Mesothelial cell of epicardium (in vitro differentiated cells): ENCODE data around the gene AKNA. TPM values are rescaled to one million over a fixed set of nuclear protein-coding genes. Genes with fewer than 3 reads are reported as not detected.

Experiments
- DNase-seq, 2 experiments: peaks; one replicate each; pipeline ENCODE4 v3.0.0; 2021; ENCODE audit warnings: low spot score in 2 of 2; ENCODE audit not compliant: unreplicated experiment in 2 of 2
- H3K27ac Mint-ChIP-seq: 2 replicates; pipeline ENCODE4 v1.8.0; 2021; ENCODE audit warnings: mixed read lengths
- H3K27me3 Mint-ChIP-seq: 2 replicates; pipeline ENCODE4 v1.8.0; 2021; ENCODE audit warnings: low read depth, mixed read lengths
- H3K36me3 Mint-ChIP-seq: 2 replicates; pipeline ENCODE4 v1.8.0; 2021; ENCODE audit warnings: mixed read lengths
- H3K4me1 Mint-ChIP-seq: 2 replicates; pipeline ENCODE4 v1.8.0; 2021; ENCODE audit warnings: mixed read lengths
- H3K4me3 Mint-ChIP-seq: 2 replicates; pipeline ENCODE4 v1.8.0; 2021; ENCODE audit warnings: mild to moderate bottlenecking, moderate library complexity, mixed read lengths
- H3K9me3 Mint-ChIP-seq: 2 replicates; pipeline ENCODE4 v1.8.0; 2021; ENCODE audit warnings: mixed read lengths
- CTCF ChIP-seq: fragments of 200-600 bp; sonication (generic); IDR thresholded peaks from one replicate; pipeline ENCODE4 v1.5.0; 2021; ENCODE audit warnings: antibody characterized with exemption; ENCODE audit not compliant: unreplicated experiment
- total RNA-seq: library from RNA; stranded (reverse); gene quantifications from 3 replicates; pipeline ENCODE4 v1.2.1, GENCODE V29; 2021

Gene AKNA
- total RNA-seq, 1 donor from 2014 or later, result 23.1 TPM

GRCh38 chr9:114312513-114312875 lies 75.3 kb downstream of the AKNA start:
- Mint-ChIP-seq H3K27me3 (no peaks in the 10 kb centered on the region), H3K9me3 (no peaks in the 10 kb centered on the region), H3K36me3 (peaks cover 23% of the 10 kb centered on the region), H3K4me1 (no peaks in the 10 kb centered on the region), H3K27ac (no peak overlapping the region), H3K4me3 (no peak overlapping the region)
- peak in 1 of 2 experiments; percentile 24 for DNase-seq
- no peak for TF ChIP-seq CTCF

GRCh38 chr9:114311571-114312512 lies 75.9 kb downstream of the AKNA start:
- peak in 1 of 2 experiments; percentile 26 for DNase-seq
- no peaks in the 10 kb centered on the region for H3K4me1 Mint-ChIP-seq
- H3K27ac Mint-ChIP-seq, result no peak overlapping the region
- H3K36me3 Mint-ChIP-seq, result peaks cover 24% of the 10 kb centered on the region
- no peak for TF ChIP-seq CTCF
- no peaks in the 10 kb centered on the region for H3K9me3 Mint-ChIP-seq
- H3K27me3 Mint-ChIP-seq, result no peaks in the 10 kb centered on the region
- H3K4me3 Mint-ChIP-seq, result no peak overlapping the region

GRCh38 chr9:114310471-114311450 lies 77.0 kb downstream of the AKNA start:
- no peaks in the 10 kb centered on the region for H3K9me3 Mint-ChIP-seq
- no peak for TF ChIP-seq CTCF
- H3K4me1 Mint-ChIP-seq, result peaks cover under 1% of the 10 kb centered on the region
- H3K4me3 Mint-ChIP-seq, result no peak overlapping the region
- peaks cover 24% of the 10 kb centered on the region for H3K36me3 Mint-ChIP-seq
- H3K27ac Mint-ChIP-seq, result no peak overlapping the region
- no peaks in the 10 kb centered on the region for H3K27me3 Mint-ChIP-seq
- peak in 1 of 2 experiments; percentile 16 for DNase-seq

GRCh38 chr9:114309096-114309495 lies 78.7 kb downstream of the AKNA start:
- Mint-ChIP-seq H3K27ac (no peak overlapping the region), H3K4me3 (no peak overlapping the region), H3K9me3 (no peaks in the 10 kb centered on the region), H3K27me3 (no peaks in the 10 kb centered on the region), H3K36me3 (peaks cover 28% of the 10 kb centered on the region), H3K4me1 (peaks cover 4% of the 10 kb centered on the region)
- TF ChIP-seq CTCF, result no peak
- peak in 1 of 2 experiments; percentile 16 for DNase-seq

GRCh38 chr9:114308361-114308950 lies 79.3 kb downstream of the AKNA start:
- no peak for TF ChIP-seq CTCF
- H3K27ac Mint-ChIP-seq, result no peak overlapping the region
- H3K27me3 Mint-ChIP-seq, result no peaks in the 10 kb centered on the region

More at GRCh38 chr9:114308361-114308950, 79.3 kb downstream of the AKNA start:
- DNase-seq, result peak in 1 of 2 experiments; percentile 13
- peaks cover 31% of the 10 kb centered on the region for H3K36me3 Mint-ChIP-seq
- H3K4me3 Mint-ChIP-seq, result no peak overlapping the region
- H3K4me1 Mint-ChIP-seq, result peaks cover 4% of the 10 kb centered on the region
- H3K9me3 Mint-ChIP-seq, result no peaks in the 10 kb centered on the region
